HG03342 (cell line): Measurements from ENCODE around the gene CNTLN.
"Not testable (repeated sequence)": the region's sequence is repeated elsewhere in the genome, so short reads cannot be mapped to it uniquely, and the experiment has no call there.

Source experiments
- ATAC-seq: cut with Tn5 transposase; IDR thresholded peaks from one replicate; pipeline ENCODE4 v1.9.1; 2021; ENCODE audit warnings: mild to moderate bottlenecking, moderate library complexity; ENCODE audit not compliant: unreplicated experiment

CNTLN gene

GRCh38 chr9:17171309-17172094, 36.7 kb downstream of the CNTLN start:
- no peak for ATAC-seq

- ATAC-seq, result not testable (repeated sequence)
These were observed 42.7 kb downstream of the CNTLN start for GRCh38 chr9:17177496-17177895.

- no peak for ATAC-seq
These were observed 50.7 kb downstream of the CNTLN start for GRCh38 chr9:17185481-17186029.

- ATAC-seq, result no peak
These were observed 56.2 kb downstream of the CNTLN start for GRCh38 chr9:17191082-17191481.

GRCh38 chr9:17204611-17205152, 69.8 kb downstream of the CNTLN start:
- ATAC-seq, result no peak

- no peak for ATAC-seq
These were observed 81.2 kb downstream of the CNTLN start for GRCh38 chr9:17216011-17216410.

GRCh38 chr9:17216646-17217045, 81.8 kb downstream of the CNTLN start:
- ATAC-seq, result no peak

GRCh38 chr9:17217272-17217671, 82.4 kb downstream of the CNTLN start:
- no peak for ATAC-seq

GRCh38 chr9:17219261-17219660, 84.4 kb downstream of the CNTLN start:
- ATAC-seq, result no peak

- no peak for ATAC-seq
These were observed 88.1 kb downstream of the CNTLN start for GRCh38 chr9:17222932-17223331.

- ATAC-seq, result no peak
These were observed 90.6 kb downstream of the CNTLN start for GRCh38 chr9:17225407-17225806.

- no peak for ATAC-seq
These were observed 95.2 kb downstream of the CNTLN start for GRCh38 chr9:17229945-17230560.

GRCh38 chr9:17230646-17231045, 95.8 kb downstream of the CNTLN start:
- no peak for ATAC-seq

- ATAC-seq, result no peak
These were observed 101.3 kb downstream of the CNTLN start for GRCh38 chr9:17236147-17236546.

GRCh38 chr9:17246770-17247169, 111.9 kb downstream of the CNTLN start:
- no peak for ATAC-seq

- no peak for ATAC-seq
These were observed 116.3 kb downstream of the CNTLN start for GRCh38 chr9:17251100-17251499.

GRCh38 chr9:17268531-17269188, 133.8 kb downstream of the CNTLN start:
- not testable (repeated sequence) for ATAC-seq

GRCh38 chr9:17269799-17270198, 135.0 kb downstream of the CNTLN start:
- ATAC-seq, result no peak

- no peak for ATAC-seq
These were observed 137.7 kb downstream of the CNTLN start for GRCh38 chr9:17272536-17272935.

GRCh38 chr9:17280350-17281012, 145.6 kb downstream of the CNTLN start:
- ATAC-seq, result no peak

- not testable (repeated sequence) for ATAC-seq
These were observed 155.8 kb downstream of the CNTLN start for GRCh38 chr9:17290673-17291072.
